Measurements from ENCODE around the gene PTK6. TPM values are rescaled to one million over a fixed set of nuclear protein-coding genes. Genes with fewer than 3 reads are reported as not detected.
A peak's percentile ranks its signal among the peaks of the same experiment; 100 is the strongest.

Gene PTK6
- total and polyA plus RNA-seq, 2 of the 13 experiments (the other 11 are each of a cell fraction or from before 2014, with no cell fraction given), result 0.08 TPM; not detected in 1

- Histone ChIP-seq H3K4me1 (ENCODE audit: insufficient read depth, low read length) (peaks cover 33% of the 10 kb centered on the region), H3K4me3 (replicated peaks in 1 of 3; ENCODE audit: insufficient read depth in 1 of 3, low read depth in 2 of 3, low read length in 3 of 3) (peak within 1 kb of the TSS in 2 of 3 experiments; percentile 32 to 65; a peak in 3 of 6 replicates), H3K9ac (ENCODE audit: insufficient read depth, low read depth, low read length) (no peak within 1 kb of the TSS), H3K79me2 (ENCODE audit: insufficient read depth, low read length) (no peaks in the 10 kb centered on the region), H3K9me3 (ENCODE audit: low read length) (no peaks in the 10 kb centered on the region), H3K27ac (ENCODE audit: extremely low read length, insufficient read depth, low read length) (no peak within 1 kb of the TSS), H3K4me2 (ENCODE audit: low read depth, low read length) (peak within 1 kb of the TSS; percentile 38), H2AFZ (ENCODE audit: low read length) (no peak within 1 kb of the TSS), H3K36me3 (replicated peaks in 1 of 2; ENCODE audit: control insufficient read depth in 1 of 2, insufficient read depth in 2 of 2, low read length in 2 of 2) (no peaks in the 10 kb centered on the region), H3K27me3 (ENCODE audit: control insufficient read depth in 1 of 2, insufficient read depth in 2 of 2, low read length in 2 of 2) (peaks cover 12 to 32% of the 10 kb centered on the region in 2 experiments; a peak in 4 of 5 replicates), H4K20me1 (ENCODE audit: insufficient read depth, low read length) (no peaks in the 10 kb centered on the region)
- peak; percentile 8; the same call in 1 of the 2 replicates for TF ChIP-seq HOXA3 (CRISPR knock-in tag; IDR thresholded peaks at IDR 0.05)
- TF ChIP-seq ZBTB33 (CRISPR knock-in tag; IDR thresholded peaks at IDR 0.05), result 0 out of 2 replicates have a peak, but pooled peaks have one; percentile 24
- TF ChIP-seq ZNF12 (CRISPR knock-in tag; IDR thresholded peaks at IDR 0.05), result no peak
- no peak for TF ChIP-seq MAF1 (CRISPR knock-in tag; IDR thresholded peaks at IDR 0.05; ENCODE audit: borderline replicate concordance)
- peak; percentile 32; the same call in 1 of the 2 replicates for TF ChIP-seq MXD1 (CRISPR knock-in tag; IDR thresholded peaks at IDR 0.05)
- TF ChIP-seq RFX3 (CRISPR knock-in tag; IDR thresholded peaks at IDR 0.05), result peak; percentile 29; the same call in 1 of the 2 replicates
- intact Hi-C loops (cut with micrococcal nuclease; ENCODE audit: unreplicated experiment), result no loop called here
- no TSS peak for BruUV-seq (replicated peaks)
- DNase-seq (ENCODE audit: low spot score), result no peak
- no peak for ATAC-seq
- ChIA-PET POLR2A (interaction anchor here (1.2 to 1.9 kb wide), 3 partner anchors 11 to 20 kb away, joined by 3 to 5 read pairs (median 5); partner anchors contain the start of gene HELZ2), CTCF (ENCODE audit: low intra/inter-chr PET ratio, low total read pairs) (no interaction called here)
- WGBS (ENCODE audit: low lambda C conversion rate), result 43% methylated on average over 32 of the region's 34 CpGs
- in situ Hi-C loops (cut with HindIII; ENCODE audit: extremely low pct_ligation_motif_present, low pct_unique_long_range_greater_than_20kb), result no loop called here
- FAIRE-seq, result no peak
Measured at GRCh38 chr20:63553933-63554290, 16.7 kb upstream of the PTK6 start, which contains the start of gene FNDC11. Gene FNDC11, plus strand, starts transcription at chr20:63554159. Its CDS starts 1,505 bp downstream, at chr20:63555664.

All from HepG2 (cell line).